CD14-positive monocyte (primary cell): Measurements from ENCODE around the gene CCDC117. TPM values are rescaled to one million over a fixed set of nuclear protein-coding genes. Genes with fewer than 3 reads are reported as not detected.
"Not testable (repeated sequence)": the region's sequence is repeated elsewhere in the genome, so short reads cannot be mapped to it uniquely, and the experiment has no call there.

ENCODE experiments used
- DNase-seq, 3 donors: peaks; one replicate each; pipeline ENCODE4 v3.0.0-alpha.2; 2011 to 2022
- H2AFZ ChIP-seq: 2 replicates; pipeline ENCODE4 v1.6.0; 2012; ENCODE audit warnings: mild to moderate bottlenecking, low read depth, low read length, inconsistent platforms; ENCODE audit not compliant: insufficient read depth, poor library complexity, severe bottlenecking
- H3K27ac ChIP-seq, 2 donors: 1 replicate in 1 of 2; 2 replicates in 1 of 2; pipeline ENCODE4 v1.5.1; 2012 to 2013; ENCODE audit warnings: low read length in 2 of 2, control low read depth in 1 of 2, inconsistent platforms in 1 of 2, low read depth in 1 of 2, mild to moderate bottlenecking in 1 of 2
- H3K27me3 ChIP-seq, 2 donors: one replicate each; pipeline versions ENCODE4 v1.6.0 to v1.6.1; 2011 to 2013; ENCODE audit warnings: low read length in 2 of 2; ENCODE audit not compliant: control insufficient read depth in 2 of 2, insufficient read depth in 2 of 2
- H3K36me3 ChIP-seq, 2 donors: replicated peaks in 1 of 2; 1 replicate in 1 of 2; 2 replicates in 1 of 2; pipeline versions ENCODE4 v1.5.1 to v1.6.1; 2012 to 2013; ENCODE audit warnings: low read length in 2 of 2, control low read depth in 1 of 2, inconsistent platforms in 1 of 2, mild to moderate bottlenecking in 1 of 2; ENCODE audit not compliant: insufficient read depth in 2 of 2, control insufficient read depth in 1 of 2
- H3K4me1 ChIP-seq, 2 donors: 1 replicate in 1 of 2; 2 replicates in 1 of 2; pipeline versions ENCODE4 v1.5.1 to v1.6.1; 2012 to 2013; ENCODE audit warnings: low read length in 2 of 2, control low read depth in 1 of 2, inconsistent platforms in 1 of 2, mild to moderate bottlenecking in 1 of 2, moderate library complexity in 1 of 2; ENCODE audit not compliant: insufficient read depth in 2 of 2, control insufficient read depth in 1 of 2
- H3K4me2 ChIP-seq: replicated peaks from 2 replicates; pipeline ENCODE3; 2012; ENCODE audit warnings: low read length, moderate library complexity, mild to moderate bottlenecking; ENCODE audit not compliant: poor library complexity, severe bottlenecking; ENCODE audit errors: extremely low read depth
- H3K4me3 ChIP-seq, 3 experiments: fragments of 200-600 bp in 1 of 3; sonication (generic) in 1 of 3; replicated peaks in 1 of 3; 1 replicate in 2 of 3; 2 replicates in 1 of 3; pipeline ENCODE4 v1.5.1; 2011 to 2013; ENCODE audit warnings: low read length in 3 of 3, mild to moderate bottlenecking in 3 of 3, control low read depth in 2 of 3, low read depth in 2 of 3, inconsistent platforms in 1 of 3, moderate library complexity in 1 of 3
- H3K79me2 ChIP-seq: 2 replicates; pipeline ENCODE4 v1.6.0; 2012; ENCODE audit warnings: mild to moderate bottlenecking, control low read depth, inconsistent platforms, low read length, moderate library complexity; ENCODE audit not compliant: insufficient read depth
- H3K9ac ChIP-seq: 2 replicates; pipeline ENCODE4 v1.6.0; 2017; ENCODE audit warnings: low read length, mild to moderate bottlenecking; ENCODE audit not compliant: insufficient read depth, poor library complexity, severe bottlenecking
- H3K9me3 ChIP-seq, 2 donors: replicated peaks in 1 of 2; 1 replicate in 1 of 2; 2 replicates in 1 of 2; pipeline versions ENCODE4 v1.5.1 to v1.6.1; 2012 to 2013; ENCODE audit warnings: low read length in 2 of 2, control low read depth in 1 of 2; ENCODE audit not compliant: control insufficient read depth in 1 of 2, insufficient read depth in 1 of 2
- H4K20me1 ChIP-seq: 2 replicates; pipeline ENCODE4 v1.6.0; 2012; ENCODE audit warnings: mild to moderate bottlenecking, low read length, control low read depth, moderate library complexity; ENCODE audit not compliant: insufficient read depth
- H3K27ac Mint-ChIP-seq, 7 donors: one replicate each; pipeline ENCODE4 v1.8.0; 2020; ENCODE audit warnings: mild to moderate bottlenecking in 7 of 7, mixed read lengths in 7 of 7, moderate library complexity in 6 of 7, inconsistent platforms in 2 of 7
- H3K27me3 Mint-ChIP-seq, 3 donors: one replicate each; pipeline ENCODE4 v1.8.0; 2021 to 2022; ENCODE audit warnings: low read depth in 3 of 3, mild to moderate bottlenecking in 3 of 3, mixed read lengths in 3 of 3, moderate library complexity in 3 of 3, inconsistent platforms in 1 of 3
- H3K36me3 Mint-ChIP-seq, 2 donors: one replicate each; pipeline ENCODE4 v1.8.0; 2020; ENCODE audit warnings: mixed read lengths in 2 of 2, inconsistent platforms in 1 of 2, mild to moderate bottlenecking in 1 of 2
- H3K4me1 Mint-ChIP-seq: one replicate; pipeline ENCODE4 v1.8.0; 2020; ENCODE audit warnings: mild to moderate bottlenecking, mixed read lengths
- H3K4me3 Mint-ChIP-seq, 2 donors: one replicate each; pipeline ENCODE4 v1.8.0; 2020; ENCODE audit warnings: mild to moderate bottlenecking in 2 of 2, mixed read lengths in 2 of 2, moderate library complexity in 1 of 2
- H3K9me3 Mint-ChIP-seq, 7 donors: one replicate each; pipeline ENCODE4 v1.8.0; 2020 to 2022; ENCODE audit warnings: mixed read lengths in 7 of 7, mild to moderate bottlenecking in 6 of 7, moderate library complexity in 6 of 7, inconsistent platforms in 2 of 7
- WGBS: methylation state at CpG from one replicate; pipeline ENCODE4 v1.1.5; 2013; ENCODE audit warnings: missing lambda C conversion rate; ENCODE audit not compliant: insufficient coverage; 5-methylcytosine and 5-hydroxymethylcytosine counted together
- intact Hi-C, 2 donors: fragments of 100-400 bp; cut with micrococcal nuclease; formaldehyde crosslinking; loops; one replicate each; pipeline versions ENCODE4 v1.15.0 to v1.15.1; 2023
- polyA plus RNA-seq, 3 donors: library from polyadenylated mRNA; depleted of rRNA in 1 of 3; unstranded in 2 of 3; stranded (reverse) in 1 of 3; fragments of 300-500 nt in 2 of 3; fragments of >200 nt in 1 of 3; fragmentation: Illumina TruSeq in 2 of 3; gene quantifications; 1 replicate in 2 of 3; 2 replicates in 1 of 3; pipeline ENCODE4 v1.2.3, GENCODE V29; 2012 to 2021
- TF ChIP-seq, protein P1 (sequence below): fragments of 200-600 bp; IDR thresholded peaks from one replicate; pipeline ENCODE4 v1.8.0; 2022; ENCODE audit warnings: antibody characterized with exemption, mild to moderate bottlenecking

Gene CCDC117
- polyA plus RNA-seq, 3 donors, result 6.8 to 12.6 (median 10.3) TPM

DNA sequence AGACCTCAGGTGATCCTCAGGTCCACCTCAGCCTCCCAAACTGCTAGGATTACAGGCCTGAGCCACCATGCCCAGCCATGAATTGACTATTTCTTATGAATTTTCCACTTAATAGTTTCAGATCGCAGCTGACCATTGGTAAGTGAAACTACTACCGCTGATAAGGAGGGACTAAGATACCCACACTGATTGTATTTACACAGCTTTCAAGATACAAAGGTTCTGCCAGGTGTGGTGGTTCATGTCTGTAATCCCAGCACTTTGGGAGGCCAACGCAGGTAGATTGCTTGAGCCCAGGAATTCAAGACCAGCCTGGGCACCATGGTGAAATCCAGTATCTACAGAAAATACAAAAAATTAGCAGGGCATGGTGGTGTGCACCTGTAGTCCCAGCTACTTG is 34.8 kb upstream of the CCDC117 start:
- no peaks in the 10 kb centered on the region for H4K20me1 ChIP-seq
- no peak overlapping the region for H3K4me3 ChIP-seq
- Mint-ChIP-seq H3K4me3 (no peak overlapping the region), H3K27me3 (no peaks in the 10 kb centered on the region), H3K36me3 (peaks cover 17 to 35% of the 10 kb centered on the region in 2 donors), H3K27ac (peak overlapping the region in 1 of 7 donors; percentile 8), H3K4me1 (peaks cover 18% of the 10 kb centered on the region), H3K9me3 (no peaks in the 10 kb centered on the region)
- H3K4me1 ChIP-seq, result peaks cover 6 to 17% of the 10 kb centered on the region in 2 donors
- H3K27ac ChIP-seq, result no peak overlapping the region
- intact Hi-C loops, result no loop called here
- TF ChIP-seq, protein P1, sequence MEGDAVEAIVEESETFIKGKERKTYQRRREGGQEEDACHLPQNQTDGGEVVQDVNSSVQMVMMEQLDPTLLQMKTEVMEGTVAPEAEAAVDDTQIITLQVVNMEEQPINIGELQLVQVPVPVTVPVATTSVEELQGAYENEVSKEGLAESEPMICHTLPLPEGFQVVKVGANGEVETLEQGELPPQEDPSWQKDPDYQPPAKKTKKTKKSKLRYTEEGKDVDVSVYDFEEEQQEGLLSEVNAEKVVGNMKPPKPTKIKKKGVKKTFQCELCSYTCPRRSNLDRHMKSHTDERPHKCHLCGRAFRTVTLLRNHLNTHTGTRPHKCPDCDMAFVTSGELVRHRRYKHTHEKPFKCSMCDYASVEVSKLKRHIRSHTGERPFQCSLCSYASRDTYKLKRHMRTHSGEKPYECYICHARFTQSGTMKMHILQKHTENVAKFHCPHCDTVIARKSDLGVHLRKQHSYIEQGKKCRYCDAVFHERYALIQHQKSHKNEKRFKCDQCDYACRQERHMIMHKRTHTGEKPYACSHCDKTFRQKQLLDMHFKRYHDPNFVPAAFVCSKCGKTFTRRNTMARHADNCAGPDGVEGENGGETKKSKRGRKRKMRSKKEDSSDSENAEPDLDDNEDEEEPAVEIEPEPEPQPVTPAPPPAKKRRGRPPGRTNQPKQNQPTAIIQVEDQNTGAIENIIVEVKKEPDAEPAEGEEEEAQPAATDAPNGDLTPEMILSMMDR, result no peak
- no peak overlapping the region for H3K4me2 ChIP-seq
- H3K79me2 ChIP-seq, result peaks cover 63% of the 10 kb centered on the region
- H3K9ac ChIP-seq, result no peak overlapping the region
- no peak for DNase-seq
- H3K9me3 ChIP-seq, result no peaks in the 10 kb centered on the region
- H3K27me3 ChIP-seq, result no peaks in the 10 kb centered on the region
- H2AFZ ChIP-seq, result no peak overlapping the region
- 100% methylated on average over 1 of the region's 3 CpGs for WGBS
- H3K36me3 ChIP-seq, result peaks cover 9 to 31% of the 10 kb centered on the region in 2 donors

DNA sequence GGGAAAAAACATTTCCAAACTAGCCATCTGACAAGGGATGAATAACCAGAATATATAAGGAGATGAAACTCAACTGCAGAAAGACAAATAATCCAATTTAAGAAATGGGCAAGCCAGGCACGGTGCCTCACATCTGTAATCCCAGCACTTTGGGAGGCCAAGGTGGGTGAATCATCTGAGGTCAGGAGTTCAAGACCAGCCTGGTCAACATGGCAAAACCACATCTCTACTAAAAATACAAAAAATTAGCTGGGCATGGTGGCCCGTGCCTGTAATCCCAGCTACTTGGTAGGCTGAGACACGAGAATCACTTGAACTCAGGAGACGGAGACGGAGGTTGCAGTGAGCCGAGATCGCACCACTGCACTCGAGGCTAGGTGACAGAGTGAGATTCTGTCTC is 33.6 kb upstream of the CCDC117 start:
- H3K4me3 ChIP-seq, H4K20me1 ChIP-seq, H3K9me3 Mint-ChIP-seq, intact Hi-C loops, H3K27ac Mint-ChIP-seq, H3K27me3 ChIP-seq, DNase-seq, H3K27ac ChIP-seq, H3K4me2 ChIP-seq, H2AFZ ChIP-seq, H3K9me3 ChIP-seq, H3K4me3 Mint-ChIP-seq, H3K9ac ChIP-seq, H3K27me3 Mint-ChIP-seq: not testable (repeated sequence)
- H3K79me2 ChIP-seq, result peaks cover 69% of the 10 kb centered on the region
- 95% methylated on average over 7 of the region's 8 CpGs for WGBS
- Mint-ChIP-seq H3K36me3 (peaks cover 11 to 27% of the 10 kb centered on the region in 2 donors), H3K4me1 (peaks cover 25% of the 10 kb centered on the region)
- H3K4me1 ChIP-seq, result peaks cover 11 to 22% of the 10 kb centered on the region in 2 donors
- peaks cover 5 to 26% of the 10 kb centered on the region in 2 donors for H3K36me3 ChIP-seq
